ENCODE results near the gene KCNAB1. TPM values are rescaled to one million over a fixed set of nuclear protein-coding genes. Genes with fewer than 3 reads are reported as not detected.

The KCNAB1 gene
- total and polyA plus RNA-seq, 10 of the 15 experiments (the other 5 are each of a cell fraction or from before 2014, with no cell fraction given): 0.11 to 0.69 (median 0.43) TPM; not detected in 6

- TF ChIP-seq BCLAF1 (IDR thresholded peaks at IDR 0.05) (no peak), ZSCAN29 (IDR thresholded peaks at IDR 0.05) (no peak)
- TF ChIP-seq, protein P1, sequence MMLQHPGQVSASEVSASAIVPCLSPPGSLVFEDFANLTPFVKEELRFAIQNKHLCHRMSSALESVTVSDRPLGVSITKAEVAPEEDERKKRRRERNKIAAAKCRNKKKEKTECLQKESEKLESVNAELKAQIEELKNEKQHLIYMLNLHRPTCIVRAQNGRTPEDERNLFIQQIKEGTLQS (IDR thresholded peaks at IDR 0.05; ENCODE audit: borderline replicate concordance, extremely low read depth, low read depth, low read length): no peak
These were observed 467.3 kb downstream of the KCNAB1 start (continued) for GRCh38 chr3:156587760-156588069.

Other genes starting within 250 kb of the KCNAB1 start
- gene GMPS, start 249.9 kb upstream of the KCNAB1 start, total RNA-seq (2014; rRNA removed): 33.2 and 45.3 TPM in 2 replicates
- 91.5 and 93.4 TPM in 2 replicates for gene GMPS, start 249.9 kb upstream of the KCNAB1 start, total RNA-seq (2014; rRNA removed; fragmentation: Illumina TruSeq; extraction: Trizol)
- gene GMPS, start 249.9 kb upstream of the KCNAB1 start, total RNA-seq (2021): 108 and 113 TPM in 2 replicates
- gene GMPS, start 249.9 kb upstream of the KCNAB1 start, polyA plus RNA-seq (2011; rRNA removed): 64.6 and 92.2 TPM in 2 replicates
- 139 and 163 TPM in 2 replicates for gene GMPS, start 249.9 kb upstream of the KCNAB1 start, polyA plus RNA-seq (2014; fragmentation: Illumina TruSeq; extraction: Trizol)
- 10 to 100 TPM; 43.3 to 56.2 TPM for gene GMPS, start 249.9 kb upstream of the KCNAB1 start, polyA plus RNA-seq (2014; fragmentation: Nextera tagmentation; extraction: Ambion mirVana)
- gene GMPS, start 249.9 kb upstream of the KCNAB1 start, polyA plus RNA-seq (2014; rRNA removed): 46.6 and 57.5 TPM in 2 replicates
- gene GMPS, start 249.9 kb upstream of the KCNAB1 start, polyA plus RNA-seq (2016; fragmentation: Nextera tagmentation; extraction: Ambion mirVana): 100 to 1,000 TPM; 142 to 143 TPM